ENCODE data around the gene RAB3C.
"Not testable (repeated sequence)": the region's sequence is repeated elsewhere in the genome, so short reads cannot be mapped to it uniquely, and the experiment has no call there.

GRCh38 chr5:58600613-58601012 is 17.7 kb downstream of the RAB3C start:
- TF ChIP-seq CTCF (IDR thresholded peaks at IDR 0.05; ENCODE audit: low read length); EZH2phosphoT487 (IDR thresholded peaks at IDR 0.05; ENCODE audit: low read length); EZH2 (optimal IDR thresholded peaks at IDR 0.05; ENCODE audit: low read depth, low read length): not testable (repeated sequence)
